ENCODE data around the gene MAP2K5. TPM values are rescaled to one million over a fixed set of nuclear protein-coding genes. Genes with fewer than 3 reads are reported as not detected.
"Not testable (repeated sequence)": the region's sequence is repeated elsewhere in the genome, so short reads cannot be mapped to it uniquely, and the experiment has no call there.

MAP2K5 gene
- total RNA-seq, 2 donors from 2014 or later, result 16.1 to 17.9 TPM

DNA sequence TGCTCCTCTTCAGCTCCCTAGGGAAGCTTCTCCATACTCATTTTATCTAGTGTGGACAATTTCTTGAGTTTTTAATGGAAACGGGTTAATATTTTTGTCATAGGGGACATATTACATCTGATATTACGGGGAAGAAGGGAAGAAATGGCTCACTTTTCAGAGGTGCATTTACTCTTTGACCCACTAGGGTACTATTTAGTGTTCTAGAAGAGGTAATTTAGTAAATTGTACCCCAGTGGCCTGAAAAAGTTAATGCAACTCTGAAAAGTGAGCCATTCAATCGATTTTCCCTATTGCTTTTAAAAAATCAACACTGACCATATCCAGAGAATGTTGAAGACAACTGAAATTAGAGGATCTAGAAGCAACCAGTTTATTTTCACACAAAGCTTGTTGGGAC, 71.2 kb downstream of the MAP2K5 start:
- H3K27me3 Mint-ChIP-seq, result no peaks in the 10 kb centered on the region
- no peak for ATAC-seq (replicated peaks)
- H3K4me1 Mint-ChIP-seq, result no peaks in the 10 kb centered on the region
- no peak overlapping the region for H3K27ac Mint-ChIP-seq
- peaks cover 10% of the 10 kb centered on the region for H3K36me3 Mint-ChIP-seq (ENCODE audit: low read depth)
- no peaks in the 10 kb centered on the region for H3K9me3 Mint-ChIP-seq
- H3K4me3 Mint-ChIP-seq, result no peak overlapping the region

DNA sequence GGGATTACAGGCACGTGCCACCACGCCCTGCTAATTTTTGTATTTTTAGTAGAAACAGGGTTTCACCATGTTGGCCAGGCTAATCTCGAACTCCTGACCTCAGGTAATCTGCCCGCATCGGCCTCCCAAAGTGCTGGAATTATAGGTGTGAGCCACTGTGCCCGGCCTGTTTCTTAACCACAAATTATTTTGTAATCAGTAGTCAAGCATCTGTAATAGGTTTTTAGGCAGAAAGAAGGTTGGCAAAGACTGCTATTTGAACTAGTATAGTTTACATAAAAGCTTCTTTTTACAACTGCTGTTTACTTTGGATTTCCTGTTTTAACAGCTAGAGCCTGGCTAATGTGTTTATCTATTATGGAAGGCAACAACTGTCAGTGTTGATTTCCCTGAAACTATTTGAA, 72.6 kb downstream of the MAP2K5 start:
- not testable (repeated sequence) for H3K27me3 Mint-ChIP-seq; H3K9me3 Mint-ChIP-seq; H3K4me3 Mint-ChIP-seq; H3K36me3 Mint-ChIP-seq (ENCODE audit: low read depth); H3K27ac Mint-ChIP-seq; H3K4me1 Mint-ChIP-seq; ATAC-seq (replicated peaks)

DNA sequence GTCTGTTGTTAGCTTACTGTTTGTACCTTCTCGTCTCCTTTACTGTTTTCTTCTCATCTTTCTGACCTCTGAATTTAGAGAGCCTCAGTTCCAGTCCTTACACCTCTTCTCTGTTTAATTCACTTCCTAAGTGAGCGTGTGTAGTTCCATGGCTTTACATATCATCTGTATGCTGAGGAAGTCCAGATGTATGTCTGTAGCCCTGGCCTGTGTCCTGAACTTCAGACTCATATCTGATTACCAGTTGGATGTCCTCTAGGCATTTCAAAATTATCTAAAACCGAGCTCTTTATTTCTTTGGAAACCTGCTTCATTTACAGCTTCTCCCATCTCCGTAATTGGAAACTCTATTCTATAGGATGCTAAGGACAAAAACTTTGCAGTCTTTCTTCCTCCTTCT, 75.8 kb downstream of the MAP2K5 start:
- no peak for ATAC-seq (replicated peaks)
- no peak overlapping the region for H3K27ac Mint-ChIP-seq
- no peaks in the 10 kb centered on the region for H3K9me3 Mint-ChIP-seq

DNA sequence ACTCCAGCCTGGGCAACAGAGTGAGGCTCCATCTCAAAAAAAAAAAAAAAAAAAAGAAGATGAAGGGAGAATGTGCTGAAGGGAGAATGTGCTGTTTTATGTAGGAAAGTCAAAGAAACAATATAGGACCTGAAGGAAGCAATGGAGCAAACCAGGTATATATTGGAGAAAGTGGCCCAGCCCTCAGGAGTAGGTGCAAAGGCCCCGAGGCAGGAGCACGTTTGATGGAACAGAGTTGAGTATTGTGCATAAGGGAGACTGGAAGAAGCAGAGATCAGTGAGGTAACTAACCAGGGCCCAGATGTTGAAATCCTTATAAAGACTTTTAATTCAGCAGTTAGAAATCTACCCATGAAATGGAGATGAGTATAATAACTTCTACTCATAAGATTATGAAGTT, 79.6 kb downstream of the MAP2K5 start:
- no peaks in the 10 kb centered on the region for H3K9me3 Mint-ChIP-seq
- no peaks in the 10 kb centered on the region for H3K27me3 Mint-ChIP-seq
- no peak overlapping the region for H3K4me3 Mint-ChIP-seq
- no peak overlapping the region for H3K27ac Mint-ChIP-seq
- no peaks in the 10 kb centered on the region for H3K4me1 Mint-ChIP-seq
- ATAC-seq (replicated peaks), result no peak
- peaks cover 6% of the 10 kb centered on the region for H3K36me3 Mint-ChIP-seq (ENCODE audit: low read depth)

More for the DNA sequence above, 75.8 kb downstream of the MAP2K5 start:
- H3K27me3 Mint-ChIP-seq, result no peaks in the 10 kb centered on the region
- peaks cover 6% of the 10 kb centered on the region for H3K36me3 Mint-ChIP-seq (ENCODE audit: low read depth)
- no peaks in the 10 kb centered on the region for H3K4me1 Mint-ChIP-seq
- H3K4me3 Mint-ChIP-seq, result no peak overlapping the region

DNA sequence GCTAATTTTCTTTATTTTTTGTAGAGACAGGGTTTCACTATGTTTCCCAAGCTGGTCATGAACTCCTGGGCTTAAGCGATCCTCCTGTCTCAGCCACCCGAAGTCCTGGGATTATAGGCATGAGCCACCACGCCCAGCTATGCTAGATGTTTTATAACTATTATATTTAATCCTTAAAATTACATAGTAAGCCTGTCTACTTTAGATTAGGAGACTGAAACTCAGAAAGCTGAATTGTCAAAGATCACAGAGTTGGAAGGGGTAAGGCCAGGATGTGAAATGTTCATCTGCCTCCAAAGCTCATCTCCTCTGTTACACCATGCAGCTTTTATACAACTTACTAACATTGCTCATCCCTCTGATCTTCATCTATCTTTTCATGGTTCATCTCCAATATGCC, 89.8 kb downstream of the MAP2K5 start:
- Mint-ChIP-seq H3K4me3 (no peak overlapping the region), H3K9me3 (no peaks in the 10 kb centered on the region), H3K27me3 (no peaks in the 10 kb centered on the region), H3K36me3 (ENCODE audit: low read depth) (peaks cover 23% of the 10 kb centered on the region), H3K4me1 (peaks cover 4% of the 10 kb centered on the region), H3K27ac (peak overlapping the region; percentile 12)
- ATAC-seq (replicated peaks), result no peak

DNA sequence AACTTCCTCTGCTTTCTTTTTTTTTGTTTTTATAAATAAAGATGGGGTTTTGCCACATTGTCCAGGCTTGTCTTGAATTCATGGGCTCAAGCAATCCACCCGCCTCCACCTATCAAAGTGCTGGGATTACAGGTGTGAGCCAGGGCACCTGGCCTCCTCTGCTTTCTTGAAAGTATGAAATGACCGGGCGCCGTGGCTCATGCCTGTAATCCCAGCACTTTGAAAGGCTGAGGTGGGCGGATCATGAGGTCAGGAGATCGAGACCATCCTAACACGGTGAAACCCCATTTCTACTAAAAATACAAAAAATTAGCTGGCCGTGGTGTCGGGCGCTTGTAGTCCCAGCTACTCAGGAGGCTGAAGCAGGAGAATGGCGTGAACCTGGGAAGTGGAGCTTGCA, 93.4 kb downstream of the MAP2K5 start:
- not testable (repeated sequence) for H3K9me3 Mint-ChIP-seq; H3K4me1 Mint-ChIP-seq; H3K4me3 Mint-ChIP-seq; ATAC-seq (replicated peaks); H3K27me3 Mint-ChIP-seq
- Mint-ChIP-seq H3K36me3 (ENCODE audit: low read depth) (peaks cover 44% of the 10 kb centered on the region), H3K27ac (peak overlapping the region; percentile 14)

DNA sequence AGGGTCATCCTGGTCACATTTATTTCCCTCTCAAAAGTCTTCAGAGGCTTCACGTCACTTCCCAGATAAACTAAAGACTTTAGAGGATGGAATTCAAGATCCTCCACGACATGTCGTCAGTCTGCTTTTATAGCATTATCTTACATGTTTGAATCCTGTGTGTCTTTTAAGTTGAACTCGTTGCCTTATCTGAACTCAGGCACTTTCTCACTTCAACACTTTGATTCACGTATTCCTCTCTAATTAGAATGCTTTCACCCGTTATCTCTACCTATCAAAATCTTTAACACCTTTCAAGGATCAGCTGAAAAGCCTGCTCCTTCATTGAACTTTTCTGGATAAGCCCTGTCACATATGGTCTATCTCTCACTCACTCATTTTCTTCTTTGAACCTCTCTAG, 97.1 kb downstream of the MAP2K5 start:
- Mint-ChIP-seq H3K27ac (no peak overlapping the region), H3K4me3 (no peak overlapping the region), H3K36me3 (ENCODE audit: low read depth) (peaks cover 38% of the 10 kb centered on the region), H3K4me1 (peaks cover 4% of the 10 kb centered on the region), H3K27me3 (no peaks in the 10 kb centered on the region), H3K9me3 (no peaks in the 10 kb centered on the region)
- ATAC-seq (replicated peaks), result no peak

DNA sequence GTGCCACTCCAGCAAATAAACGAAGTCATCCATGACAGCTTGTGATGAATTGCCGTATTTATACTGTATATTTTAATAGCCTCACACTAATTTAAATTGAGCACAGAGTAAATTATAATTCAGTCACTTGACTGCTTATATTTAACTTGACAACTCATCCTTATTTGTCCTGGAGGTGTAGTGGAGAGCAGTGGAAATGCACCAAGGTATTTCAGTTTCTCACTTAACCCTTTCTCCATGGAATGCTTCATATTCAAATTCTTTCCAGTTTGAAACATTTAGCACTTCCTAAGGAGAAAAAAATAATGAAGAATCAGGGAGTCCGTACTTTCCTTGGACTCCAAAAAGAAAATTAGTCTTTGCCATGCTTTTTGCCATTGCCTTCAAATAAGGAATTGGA, 99.0 kb downstream of the MAP2K5 start:
- no peaks in the 10 kb centered on the region for H3K4me1 Mint-ChIP-seq
- H3K36me3 Mint-ChIP-seq (ENCODE audit: low read depth), result peaks cover 39% of the 10 kb centered on the region
- no peaks in the 10 kb centered on the region for H3K27me3 Mint-ChIP-seq
- no peaks in the 10 kb centered on the region for H3K9me3 Mint-ChIP-seq
- ATAC-seq (replicated peaks), result no peak
- no peak overlapping the region for H3K27ac Mint-ChIP-seq
- H3K4me3 Mint-ChIP-seq, result no peak overlapping the region

DNA sequence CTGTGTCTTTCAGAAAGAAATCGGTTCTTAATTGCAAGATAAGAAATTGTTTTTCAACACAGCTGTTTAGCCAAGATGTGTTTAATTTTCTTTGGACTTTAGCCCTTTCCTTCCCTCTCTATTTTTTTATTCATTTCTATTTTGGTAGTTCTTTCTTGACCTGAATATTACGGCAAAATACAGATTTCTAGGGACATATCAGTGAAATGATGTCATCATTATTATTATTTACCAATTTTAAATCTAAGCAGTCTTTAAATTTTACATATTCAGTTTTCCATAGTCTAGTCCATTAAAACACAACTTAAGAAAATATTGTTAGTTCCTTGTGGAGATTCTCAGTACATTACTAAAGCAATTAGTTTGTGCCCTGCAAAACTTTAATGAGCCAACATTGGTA, 104.3 kb downstream of the MAP2K5 start:
- Mint-ChIP-seq H3K4me1 (no peaks in the 10 kb centered on the region), H3K4me3 (no peak overlapping the region), H3K27me3 (no peaks in the 10 kb centered on the region), H3K9me3 (no peaks in the 10 kb centered on the region), H3K36me3 (ENCODE audit: low read depth) (peaks cover 53% of the 10 kb centered on the region), H3K27ac (no peak overlapping the region)
- ATAC-seq (replicated peaks), result no peak

DNA sequence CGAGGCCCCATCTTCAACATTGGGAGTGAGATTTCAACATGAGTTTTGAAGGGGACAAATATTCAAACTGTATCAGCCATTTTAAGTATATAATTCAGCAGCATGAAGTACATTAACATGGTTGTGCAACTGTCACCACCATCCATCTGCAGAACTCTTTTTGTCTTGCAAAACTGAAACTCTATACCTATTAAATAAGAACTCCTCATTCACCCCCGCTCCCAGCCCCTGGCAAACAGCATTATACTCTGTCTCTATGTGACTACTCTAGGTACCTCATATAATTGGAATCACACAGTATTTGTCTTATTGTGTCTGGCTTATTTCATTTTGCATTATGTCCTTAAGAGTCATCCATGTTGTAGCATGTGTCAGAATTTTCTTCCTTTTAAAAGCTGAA, 110.1 kb downstream of the MAP2K5 start:
- Mint-ChIP-seq H3K4me1 (no peaks in the 10 kb centered on the region), H3K4me3 (no peak overlapping the region), H3K27me3 (no peaks in the 10 kb centered on the region), H3K27ac (no peak overlapping the region), H3K36me3 (ENCODE audit: low read depth) (peaks cover 88% of the 10 kb centered on the region), H3K9me3 (peaks cover 16% of the 10 kb centered on the region)
- no peak for ATAC-seq (replicated peaks)

DNA sequence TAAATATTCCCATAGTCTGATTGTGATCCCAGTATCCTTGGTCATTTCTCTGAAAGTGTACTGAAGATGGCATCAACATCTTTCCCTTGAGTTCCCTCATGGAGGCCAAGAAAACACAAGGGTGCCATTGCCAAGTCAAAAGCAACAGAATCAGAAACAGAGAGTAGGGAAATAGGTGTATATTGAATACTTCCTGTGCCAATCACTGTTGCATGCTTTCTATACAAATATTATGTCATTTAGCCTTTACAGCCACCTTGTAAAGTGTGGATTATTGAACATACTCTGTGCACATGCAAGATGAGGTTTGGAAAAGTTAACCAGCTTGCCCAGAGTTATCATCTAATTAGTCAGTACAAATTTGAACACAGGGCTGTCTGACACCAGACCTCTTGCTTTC, 117.9 kb downstream of the MAP2K5 start:
- no peak for ATAC-seq (replicated peaks)

DNA sequence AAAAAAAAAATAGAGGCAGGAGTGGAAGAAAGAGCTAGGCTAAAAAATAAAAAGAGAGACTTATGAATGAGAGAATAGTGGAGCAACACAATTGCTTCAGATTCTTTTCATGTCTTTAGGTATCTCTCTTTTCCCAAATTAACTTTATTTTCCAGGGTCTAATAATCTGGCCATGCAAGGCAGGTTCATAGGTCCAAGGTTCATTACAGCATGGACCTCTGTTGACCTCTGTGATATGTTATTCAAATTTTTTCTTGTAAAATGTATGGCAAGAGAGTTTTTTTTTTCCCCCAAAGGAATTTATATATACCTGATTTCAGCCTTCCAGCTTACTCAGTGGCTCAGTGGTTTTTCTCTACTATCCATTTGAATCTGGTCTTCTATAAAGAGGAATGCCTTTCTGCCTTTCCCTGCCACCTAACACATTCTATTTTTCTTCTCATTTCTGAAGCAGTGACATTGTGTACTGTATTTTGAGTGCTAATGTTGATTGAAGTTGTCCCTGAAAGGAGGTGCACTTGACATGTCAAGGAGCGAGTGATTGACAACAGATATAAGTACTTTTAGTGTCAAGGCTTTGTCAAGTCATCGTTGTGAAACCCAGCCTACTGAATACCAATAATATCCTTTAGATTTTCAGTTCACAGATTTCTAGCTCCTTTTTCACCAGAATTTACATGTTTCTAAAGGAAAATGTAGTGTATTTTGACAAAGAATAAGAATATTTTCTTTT, 118.5 kb downstream of the MAP2K5 start:
- Mint-ChIP-seq H3K4me1 (no peaks in the 10 kb centered on the region), H3K27ac (no peak overlapping the region), H3K4me3 (no peak overlapping the region), H3K27me3 (no peaks in the 10 kb centered on the region), H3K9me3 (no peaks in the 10 kb centered on the region), H3K36me3 (ENCODE audit: low read depth) (peaks cover 57% of the 10 kb centered on the region)
- no peak for ATAC-seq (replicated peaks)

More for the DNA sequence above, 117.9 kb downstream of the MAP2K5 start:
- H3K9me3 Mint-ChIP-seq, result peaks cover 5% of the 10 kb centered on the region
- no peaks in the 10 kb centered on the region for H3K27me3 Mint-ChIP-seq
- H3K4me1 Mint-ChIP-seq, result no peaks in the 10 kb centered on the region
- H3K36me3 Mint-ChIP-seq (ENCODE audit: low read depth), result peaks cover 63% of the 10 kb centered on the region
- H3K27ac Mint-ChIP-seq, result no peak overlapping the region
- H3K4me3 Mint-ChIP-seq, result no peak overlapping the region

DNA sequence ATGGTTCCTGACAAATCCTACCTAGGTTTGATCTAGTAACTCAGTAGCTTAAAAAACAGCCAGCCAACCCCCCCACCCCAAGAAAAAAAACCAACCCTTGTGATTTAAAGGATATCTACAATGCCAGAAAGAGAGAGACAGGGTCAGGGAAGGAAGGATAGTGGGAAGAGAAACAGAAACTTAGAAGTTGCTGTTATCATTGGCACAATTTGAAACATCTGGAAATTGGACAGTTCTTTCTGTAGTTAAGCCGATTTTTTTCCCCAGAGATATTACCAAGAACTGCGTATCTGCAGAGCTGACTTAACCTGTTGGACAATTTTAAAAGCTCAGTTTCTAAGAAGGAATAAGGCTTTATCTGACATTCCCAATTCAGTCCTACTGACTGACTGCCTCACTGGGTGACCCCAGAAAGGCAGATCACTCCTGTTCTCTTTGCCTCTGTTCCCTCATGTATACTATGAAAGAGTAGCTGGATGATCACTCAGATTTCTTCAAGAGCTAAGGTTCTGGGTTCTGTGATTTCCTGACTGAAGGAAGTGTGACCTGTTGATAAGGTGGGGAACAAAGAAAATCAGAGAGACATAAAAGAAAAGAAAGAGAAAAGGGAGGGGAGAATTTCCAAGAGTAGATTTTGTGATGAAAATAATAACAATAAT, 128.3 kb downstream of the MAP2K5 start:
- Mint-ChIP-seq H3K9me3 (peaks cover 3% of the 10 kb centered on the region), H3K36me3 (ENCODE audit: low read depth) (peaks cover 11% of the 10 kb centered on the region), H3K4me1 (no peaks in the 10 kb centered on the region), H3K4me3 (no peak overlapping the region), H3K27ac (no peak overlapping the region), H3K27me3 (no peaks in the 10 kb centered on the region)
- ATAC-seq (replicated peaks), result no peak

DNA sequence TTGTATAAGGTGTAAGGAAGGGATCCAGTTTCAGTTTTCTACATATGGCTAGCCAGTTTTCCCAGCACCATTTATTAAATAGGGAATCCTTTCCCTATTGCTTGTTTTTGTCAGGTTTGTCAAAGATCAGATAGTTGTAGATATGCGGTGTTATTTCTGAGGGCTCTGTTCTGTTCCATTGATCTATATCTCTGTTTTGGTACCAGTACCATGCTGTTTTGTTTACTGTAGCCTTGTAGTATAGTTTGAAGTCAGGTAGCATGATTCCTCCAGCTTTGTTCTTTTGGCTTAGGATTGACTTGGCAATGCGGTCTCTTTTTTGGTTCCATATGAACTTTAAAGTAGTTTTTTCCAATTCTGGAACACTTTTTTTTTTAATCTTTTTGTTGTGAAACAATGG, 130.3 kb downstream of the MAP2K5 start:
- H3K9me3 Mint-ChIP-seq; H3K27ac Mint-ChIP-seq; H3K4me1 Mint-ChIP-seq; H3K4me3 Mint-ChIP-seq; ATAC-seq (replicated peaks); H3K27me3 Mint-ChIP-seq; H3K36me3 Mint-ChIP-seq (ENCODE audit: low read depth): not testable (repeated sequence)

DNA sequence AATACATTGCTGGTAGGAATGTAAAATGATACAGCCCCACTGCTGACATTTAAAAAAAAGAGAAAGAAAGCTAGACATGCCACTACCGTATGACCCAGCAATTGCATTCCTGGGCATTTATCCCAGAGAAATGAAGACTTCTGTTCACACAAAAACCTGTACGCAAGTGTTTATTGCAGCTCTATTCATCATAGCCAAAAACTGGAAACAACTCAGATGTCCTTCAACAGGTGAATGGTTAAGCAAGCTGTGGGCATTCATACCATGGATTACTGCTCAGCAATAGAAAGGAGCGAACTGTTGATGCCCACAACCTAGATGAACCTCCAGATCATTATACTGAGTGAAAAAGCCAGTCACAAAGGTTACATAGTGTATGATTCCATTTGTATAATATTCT, 132.5 kb downstream of the MAP2K5 start:
- Mint-ChIP-seq H3K4me1 (no peaks in the 10 kb centered on the region), H3K36me3 (ENCODE audit: low read depth) (peaks cover 3% of the 10 kb centered on the region), H3K27ac (no peak overlapping the region), H3K9me3 (peaks cover 3% of the 10 kb centered on the region), H3K4me3 (no peak overlapping the region), H3K27me3 (no peaks in the 10 kb centered on the region)
- ATAC-seq (replicated peaks), result no peak

Measured in activated T-helper 17 cell treated with anti-CD3 and anti-CD28 coated beads, Interleukin-2, amount 50 U/mL, for 72 hours (primary cell).